Upper lobe of right lung (tissue), 1 donor: ENCODE results near the gene PANK2. TPM values are rescaled to one million over a fixed set of nuclear protein-coding genes. Genes with fewer than 3 reads are reported as not detected.
A peak's percentile ranks its signal among the peaks of the same experiment; 100 is the strongest.

ENCODE experiments used
- ATAC-seq: fragments of 200-7000 bp; cut with Tn5 transposase; one replicate; pipeline ENCODE4 v1.9.1; 2020; ENCODE audit warnings: mild to moderate bottlenecking, moderate library complexity
- DNase-seq: peaks from one replicate; pipeline ENCODE4 v3.0.0-alpha.2; 2020
- H3K27ac ChIP-seq: fragments of 200-600 bp; one replicate; pipeline ENCODE4 v1.8.0; 2022
- H3K27me3 ChIP-seq: fragments of 200-600 bp; one replicate; pipeline ENCODE4 v1.8.0; 2022; ENCODE audit warnings: mild to moderate bottlenecking
- H3K36me3 ChIP-seq: fragments of 200-600 bp; one replicate; pipeline ENCODE4 v1.8.0; 2022
- H3K4me1 ChIP-seq: fragments of 200-600 bp; one replicate; pipeline ENCODE4 v1.8.0; 2022
- H3K4me3 ChIP-seq: fragments of 200-600 bp; one replicate; pipeline ENCODE4 v1.8.0; 2022; ENCODE audit warnings: mild to moderate bottlenecking
- H3K9me3 ChIP-seq: fragments of 200-600 bp; one replicate; pipeline ENCODE4 v1.8.0; 2022
- CTCF ChIP-seq: fragments of 200-600 bp; IDR thresholded peaks from one replicate; pipeline ENCODE4 v1.8.0; 2022; ENCODE audit warnings: antibody characterized with exemption
- intact Hi-C: fragments of 100-400 bp; cut with DNase I; formaldehyde crosslinking; loops from one replicate; pipeline ENCODE4 v1.11.0; 2022
- total RNA-seq: library from RNA; stranded (reverse); fragmentation: NEBNext Ultra II Directional; extraction: Animal tissue kit (Norgen Biotek cat#: 25700); gene quantifications from one replicate; pipeline ENCODE4 v1.2.1, GENCODE V29; 2021
- donor health status: DM: no; HTN: yes; CAD: no; lungs with severe emphysema.

PANK2 gene
- total RNA-seq, 1 donor from 2014 or later: 37.6 TPM

DNA sequence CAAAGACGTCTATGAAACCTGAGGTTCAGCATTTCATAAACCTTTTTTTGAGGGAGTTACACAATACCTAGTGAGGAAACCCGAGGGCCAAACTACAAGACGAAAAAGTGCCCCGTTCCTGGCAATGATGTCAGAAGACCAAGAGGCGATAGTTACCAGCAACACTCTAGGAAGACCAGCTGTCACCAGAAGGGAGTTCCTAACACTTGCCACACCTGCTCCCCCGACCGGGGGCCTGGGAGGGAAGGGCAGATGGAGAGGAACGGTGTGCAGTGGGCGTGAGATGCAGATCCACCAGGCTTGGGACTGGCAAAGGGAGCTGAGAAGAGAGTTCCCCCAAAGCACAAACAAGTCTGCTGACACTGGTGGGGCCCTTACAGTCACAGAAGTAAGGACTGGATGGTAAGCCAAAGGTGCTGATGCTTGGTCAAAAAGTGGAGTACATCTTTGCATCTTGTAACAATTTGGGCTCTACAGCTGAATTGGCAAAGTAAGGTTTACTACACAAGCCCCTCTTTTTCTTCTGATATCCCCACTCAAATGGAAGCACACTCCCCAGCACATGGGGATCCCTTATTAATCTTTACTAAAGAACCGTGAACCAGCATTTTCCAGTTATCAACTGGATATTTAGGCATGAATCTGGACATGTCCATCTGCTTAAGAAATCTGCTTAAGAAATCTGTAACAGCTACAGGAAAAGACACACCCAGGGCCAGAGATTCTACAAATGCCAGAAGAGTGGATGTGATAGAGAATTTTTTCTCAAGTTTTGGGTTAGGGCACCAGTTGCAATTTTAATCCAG lies 38.5 kb downstream of the PANK2 start:
- ATAC-seq (peak; percentile 55), DNase-seq (peak; percentile 73)
- intact Hi-C loops: no loop called here
- no peak for TF ChIP-seq CTCF
- Histone ChIP-seq H3K9me3 (no peaks in the 10 kb centered on the region), H3K4me1 (peaks cover 48% of the 10 kb centered on the region), H3K27me3 (no peaks in the 10 kb centered on the region), H3K27ac (peak overlapping the region; percentile 27), H3K4me3 (no peak overlapping the region), H3K36me3 (peaks cover 27% of the 10 kb centered on the region)

DNA sequence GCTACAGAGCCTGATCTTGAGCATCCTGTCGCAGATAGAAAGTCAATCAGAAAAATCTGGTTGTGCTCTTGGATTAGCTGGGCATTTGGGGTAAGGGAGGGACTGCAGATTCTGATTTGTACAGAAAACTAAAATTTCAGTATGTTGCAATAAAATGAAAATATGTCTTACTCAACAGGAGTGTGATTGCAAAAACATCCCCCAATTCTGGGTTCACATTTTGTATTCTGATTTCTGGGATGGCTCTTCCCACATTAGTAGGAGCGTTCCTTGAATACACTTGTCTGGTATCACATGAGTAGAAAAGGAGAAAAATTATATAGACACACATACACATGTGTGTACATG lies 40.5 kb downstream of the PANK2 start:
- H3K36me3 ChIP-seq: peaks cover 7% of the 10 kb centered on the region
- DNase-seq (no peak), ATAC-seq (no peak)
- TF ChIP-seq CTCF: no peak
- H3K27ac ChIP-seq: no peak overlapping the region
- H3K27me3 ChIP-seq: no peaks in the 10 kb centered on the region
- no peak overlapping the region for H3K4me3 ChIP-seq
- H3K9me3 ChIP-seq: no peaks in the 10 kb centered on the region
- peaks cover 42% of the 10 kb centered on the region for H3K4me1 ChIP-seq
- intact Hi-C loops: no loop called here

GRCh38 chr20:3930265-3931206 lies 41.3 kb downstream of the PANK2 start:
- no peaks in the 10 kb centered on the region for H3K9me3 ChIP-seq
- H3K4me1 ChIP-seq: peaks cover 42% of the 10 kb centered on the region
- H3K36me3 ChIP-seq: no peaks in the 10 kb centered on the region
- H3K27me3 ChIP-seq: no peaks in the 10 kb centered on the region
- H3K4me3 ChIP-seq: no peak overlapping the region
- ATAC-seq (no peak), DNase-seq (no peak)
- no peak for TF ChIP-seq CTCF
- intact Hi-C loops: no loop called here
- H3K27ac ChIP-seq: no peak overlapping the region

DNA sequence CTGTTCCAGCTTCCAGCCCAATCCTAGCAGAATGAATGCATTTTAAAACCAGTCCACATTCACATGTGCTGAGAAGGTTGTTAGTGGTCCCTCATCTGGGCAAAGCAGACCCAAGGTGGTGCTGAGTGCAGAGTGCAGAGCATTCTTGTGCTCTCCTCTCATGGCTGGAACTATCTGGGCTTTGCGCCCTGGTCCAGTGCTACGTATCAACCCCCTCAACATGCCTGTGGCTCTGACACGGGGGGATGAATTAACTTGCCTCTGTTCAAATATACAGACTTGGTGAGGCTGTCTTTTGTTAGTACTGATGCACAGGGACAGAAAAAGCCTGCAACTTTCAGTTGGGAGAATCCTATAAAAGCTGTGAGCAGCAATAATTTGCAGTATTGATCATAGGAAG lies 42.5 kb downstream of the PANK2 start:
- DNase-seq (no peak), ATAC-seq (no peak)
- H3K27ac ChIP-seq: no peak overlapping the region
- no peaks in the 10 kb centered on the region for H3K9me3 ChIP-seq
- H3K4me1 ChIP-seq: peaks cover 42% of the 10 kb centered on the region
- intact Hi-C loops: no loop called here
- H3K4me3 ChIP-seq: no peak overlapping the region
- no peaks in the 10 kb centered on the region for H3K27me3 ChIP-seq
- no peaks in the 10 kb centered on the region for H3K36me3 ChIP-seq
- TF ChIP-seq CTCF: no peak

DNA sequence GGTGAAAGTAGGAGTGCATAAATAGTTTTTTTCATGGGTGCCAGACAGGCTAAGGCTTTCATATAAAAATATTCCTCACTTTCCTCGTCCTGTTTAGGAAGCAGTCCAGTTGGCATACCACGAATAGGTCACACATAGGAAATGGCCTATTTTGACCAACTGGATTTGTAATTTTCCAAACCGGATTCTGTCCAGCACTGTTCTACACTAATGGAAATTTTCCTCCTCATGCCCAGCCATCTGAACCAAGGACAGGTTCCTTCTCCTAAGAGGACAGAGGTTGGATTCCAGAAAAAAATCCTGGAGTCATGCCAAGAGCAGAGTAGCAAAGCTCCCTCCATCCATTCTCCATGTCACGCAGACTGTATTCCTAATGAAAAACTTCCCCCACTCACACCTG lies 43.1 kb downstream of the PANK2 start:
- ATAC-seq (no peak), DNase-seq (no peak)
- intact Hi-C loops: no loop called here
- Histone ChIP-seq H3K4me1 (peaks cover 36% of the 10 kb centered on the region), H3K4me3 (peak overlapping the region; percentile 38), H3K27me3 (no peaks in the 10 kb centered on the region), H3K9me3 (no peaks in the 10 kb centered on the region), H3K27ac (peak overlapping the region; percentile 20), H3K36me3 (no peaks in the 10 kb centered on the region)
- no peak for TF ChIP-seq CTCF
